ENCODE data around the gene TCF3. TPM values are rescaled to one million over a fixed set of nuclear protein-coding genes. Genes with fewer than 3 reads are reported as not detected.

TCF3 gene
- total RNA-seq, 1 donor from 2014 or later = 251 TPM

DNA sequence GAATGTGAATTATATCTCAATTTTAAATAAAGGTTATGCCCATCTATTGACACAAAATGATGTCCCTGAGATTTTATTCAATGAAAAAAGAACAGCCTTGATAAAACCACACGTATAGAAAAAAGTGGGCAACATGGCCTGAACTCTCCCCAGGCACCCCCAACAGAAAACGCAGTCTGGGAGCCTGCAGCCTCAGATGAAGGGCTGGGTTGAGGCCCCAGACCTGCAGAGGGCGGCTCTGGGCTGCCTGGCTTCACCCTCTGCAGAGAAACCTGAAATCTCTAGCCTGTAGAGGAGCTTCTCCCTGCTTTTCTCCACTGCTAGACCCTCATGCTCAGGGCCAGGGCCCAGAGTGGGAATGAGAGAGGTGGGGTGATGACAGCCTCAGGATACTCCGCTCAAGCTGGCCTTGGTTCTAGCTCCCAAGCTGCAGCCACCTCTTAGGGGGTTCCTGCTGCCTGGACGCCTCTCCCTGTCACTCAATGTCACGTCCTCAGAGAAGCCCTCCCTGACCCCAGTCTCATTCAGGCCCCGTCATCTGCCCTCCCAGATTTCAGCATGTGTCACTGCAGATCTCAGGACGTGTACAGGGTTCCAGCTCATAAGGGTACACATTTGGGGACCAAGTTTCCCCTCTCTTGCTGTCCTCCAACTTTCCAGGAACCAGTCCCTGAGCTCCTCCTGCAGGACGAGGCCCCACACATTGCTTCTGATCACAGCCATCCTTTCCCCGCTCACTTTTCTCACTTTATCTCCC is 61.6 kb downstream of the TCF3 start:
- no peak for DNase-seq (ENCODE audit: extremely low read depth, low read depth, low spot score)

DNA sequence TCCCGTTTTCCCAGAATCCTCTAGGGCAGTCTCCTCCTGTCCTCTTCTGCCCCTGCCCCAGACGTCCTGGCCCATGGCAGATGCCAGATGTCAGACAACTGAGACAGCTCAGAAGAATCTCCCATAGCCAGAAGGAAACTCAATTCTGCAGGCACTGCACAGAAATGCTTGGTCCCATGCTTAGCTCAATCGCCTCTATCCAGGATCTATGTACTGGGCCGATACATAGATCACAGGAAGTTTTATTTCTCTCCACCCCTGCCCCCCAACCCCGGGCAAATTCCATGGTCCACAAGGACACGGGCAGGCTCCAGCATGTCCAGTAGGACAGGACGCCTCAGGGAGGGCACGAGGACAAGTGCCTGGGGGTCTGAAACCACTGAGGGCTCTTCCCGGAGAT is 64.5 kb downstream of the TCF3 start:
- no peak for DNase-seq (ENCODE audit: extremely low read depth, low read depth, low spot score)

DNA sequence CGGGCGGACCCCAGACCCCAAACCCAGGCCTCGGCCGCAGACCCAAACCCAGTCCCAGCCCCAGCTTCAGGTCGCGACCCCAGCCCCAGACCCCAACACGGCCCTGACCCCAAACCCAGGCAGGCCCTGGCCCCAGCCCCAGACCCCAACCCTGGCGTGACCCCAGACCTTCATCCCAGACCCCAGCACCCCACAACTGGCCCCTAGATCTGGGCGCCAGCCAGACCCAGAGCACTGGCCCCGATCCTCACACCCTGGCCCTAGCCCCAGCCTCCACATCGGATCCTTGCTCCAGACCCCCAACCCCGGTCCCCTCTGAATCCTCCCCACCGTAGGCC is 67.2 kb downstream of the TCF3 start:
- DNase-seq (ENCODE audit: extremely low read depth, low read depth, low spot score) = no peak

DNA sequence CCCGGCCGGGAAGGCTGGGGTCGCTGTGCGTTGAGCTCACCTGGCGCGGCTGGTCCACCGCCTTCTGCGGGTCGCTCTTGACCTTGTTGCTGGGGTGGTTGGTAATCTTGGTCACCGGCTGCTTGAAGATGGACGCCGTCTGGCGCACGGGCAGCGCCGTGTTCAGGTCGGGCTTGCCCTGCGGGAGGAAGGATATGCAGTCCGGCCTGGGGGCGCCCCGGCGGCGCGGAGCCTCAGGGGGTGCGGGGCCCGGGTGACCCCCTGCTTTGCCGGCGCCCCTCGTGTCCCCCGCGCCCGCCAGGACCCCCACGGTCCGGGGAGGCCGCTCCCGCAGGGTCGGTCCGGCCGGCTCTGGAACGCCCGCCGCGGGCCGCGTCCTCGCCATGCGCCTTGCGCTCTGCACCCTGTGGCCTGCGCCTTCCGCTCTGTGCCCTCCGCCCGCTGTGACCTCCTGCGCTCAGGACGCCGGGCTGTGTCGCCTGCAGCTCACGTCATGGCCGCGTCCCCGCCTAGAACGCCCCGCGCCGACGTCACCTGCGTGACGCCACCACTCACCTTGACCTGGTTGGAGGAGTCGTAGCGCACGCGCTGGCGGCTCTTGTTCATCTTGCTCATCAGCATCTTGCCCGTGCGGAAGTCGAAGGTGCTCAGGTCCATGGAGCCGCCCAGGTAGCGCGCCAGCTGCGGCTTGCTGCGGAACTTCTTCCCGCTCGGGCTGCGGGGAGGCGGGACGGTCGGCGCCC is 67.7 kb downstream of the TCF3 start:
- no peak for DNase-seq (ENCODE audit: extremely low read depth, low read depth, low spot score)

DNA sequence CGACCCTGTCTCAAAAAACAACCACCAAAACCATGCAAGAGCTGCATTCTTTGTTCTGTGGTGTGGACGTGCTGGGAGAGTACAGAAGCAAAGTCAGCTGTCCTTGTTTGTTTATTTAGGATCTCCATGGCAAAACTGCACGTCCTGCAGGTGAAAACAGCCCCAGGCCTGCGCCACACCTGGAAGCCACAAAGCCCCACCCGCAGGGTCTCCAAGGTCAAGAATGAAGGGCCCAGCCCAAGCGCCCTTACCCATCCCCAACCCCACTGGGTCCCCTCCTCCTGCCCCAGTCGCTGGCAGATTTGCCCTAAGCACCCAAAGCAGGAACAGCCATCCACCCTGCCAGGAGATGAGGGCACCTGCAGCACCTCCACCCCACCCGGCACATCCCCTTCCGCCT is 70.2 kb downstream of the TCF3 start:
- DNase-seq (ENCODE audit: extremely low read depth, low read depth, low spot score) = no peak

DNA sequence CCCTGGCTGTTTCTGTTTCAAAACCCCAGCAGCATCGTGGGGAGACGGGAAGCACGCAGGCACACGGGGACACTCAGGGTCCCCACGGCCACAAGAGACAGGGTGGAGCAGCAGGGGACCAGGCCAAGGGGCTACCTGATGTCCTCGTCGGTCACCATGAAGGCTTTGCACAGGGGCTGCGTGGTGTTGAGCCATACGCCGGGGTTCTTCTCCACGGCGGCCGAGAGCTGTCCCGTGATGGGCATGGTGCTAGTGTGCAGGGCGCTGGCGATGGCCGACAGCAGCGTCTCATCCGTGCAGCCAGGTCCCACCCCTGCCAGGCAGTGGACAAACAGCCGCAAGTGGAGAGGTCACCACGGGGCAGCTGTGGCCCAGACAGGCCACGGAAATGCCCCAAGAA is 71.5 kb downstream of the TCF3 start:
- DNase-seq (ENCODE audit: extremely low read depth, low read depth, low spot score) = no peak

DNA sequence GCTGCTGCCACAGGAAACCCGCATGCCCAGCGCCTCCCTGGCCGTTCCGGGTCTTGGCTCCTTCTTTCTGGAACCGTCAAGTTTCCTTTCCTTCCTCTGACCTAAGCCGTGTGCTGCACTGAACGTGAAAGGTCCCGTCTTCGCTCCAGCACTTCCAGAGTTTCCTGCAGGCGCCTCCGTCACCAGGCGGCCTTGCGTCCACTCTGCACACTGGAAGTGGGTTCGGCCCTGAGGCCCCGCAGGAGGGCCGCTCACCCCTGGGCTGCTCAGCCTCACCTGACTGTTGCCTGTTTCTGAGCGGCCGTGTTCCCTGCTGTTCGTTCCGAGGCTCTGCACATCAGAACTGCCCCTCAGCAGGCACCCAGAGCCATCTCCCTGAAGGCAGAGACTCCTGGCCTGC is 72.0 kb downstream of the TCF3 start:
- no peak for DNase-seq (ENCODE audit: extremely low read depth, low read depth, low spot score)

DNA sequence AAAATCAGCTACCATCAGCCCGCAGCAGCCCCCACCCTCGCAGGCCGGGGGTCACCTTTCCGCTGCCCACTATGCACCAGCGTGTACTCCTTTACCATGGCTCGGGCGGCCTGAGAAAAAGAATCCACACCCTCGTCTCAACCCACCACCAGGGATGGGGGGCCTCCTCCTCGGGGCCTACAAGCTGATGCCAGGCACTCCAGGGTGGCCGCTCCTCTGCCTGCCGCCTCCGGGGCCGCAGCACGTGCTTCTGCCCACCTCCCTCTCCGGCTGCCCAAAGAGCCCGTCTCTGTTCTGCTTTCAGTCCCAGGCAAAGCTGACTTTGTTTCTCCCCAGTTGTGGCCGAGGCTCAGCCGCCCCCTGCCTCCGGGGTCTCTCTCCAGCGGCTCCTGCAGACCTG is 73.2 kb downstream of the TCF3 start:
- DNase-seq (ENCODE audit: extremely low read depth, low read depth, low spot score) = no peak

DNA sequence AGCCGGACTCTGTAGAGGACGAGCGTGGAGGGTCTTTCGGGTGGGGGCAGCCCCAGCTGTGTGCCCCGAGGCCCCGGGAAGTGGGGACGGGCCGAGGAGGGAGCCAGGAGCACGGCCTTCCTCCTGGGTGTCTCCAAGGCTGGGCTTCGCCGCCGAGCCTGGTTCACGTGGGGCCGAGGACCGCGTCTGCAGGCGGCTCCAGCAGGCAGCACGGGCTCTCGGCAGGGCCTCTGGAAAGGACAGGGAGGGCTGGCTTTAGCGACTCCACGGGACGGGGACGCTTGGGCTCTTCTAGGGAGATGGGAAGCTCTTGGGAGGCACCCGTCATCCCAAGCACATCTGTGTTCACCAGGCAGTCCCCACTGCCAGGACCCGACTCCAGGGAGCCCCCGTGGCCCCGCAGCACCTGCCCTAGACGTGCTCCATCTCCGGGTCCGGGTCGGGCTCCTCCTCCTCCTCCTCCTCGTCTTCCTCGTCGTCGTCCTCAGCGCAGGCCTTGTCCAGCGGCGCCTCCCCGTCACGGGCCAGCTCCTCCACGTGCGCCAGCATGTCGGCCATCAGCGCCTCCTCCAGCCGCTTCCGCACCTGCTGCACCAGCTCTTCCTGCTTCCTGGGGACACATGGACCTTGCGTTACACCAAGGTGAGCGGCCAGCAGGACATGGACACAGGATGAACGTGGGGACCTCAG is 74.3 kb downstream of the TCF3 start:
- no peak for DNase-seq (ENCODE audit: extremely low read depth, low read depth, low spot score)

DNA sequence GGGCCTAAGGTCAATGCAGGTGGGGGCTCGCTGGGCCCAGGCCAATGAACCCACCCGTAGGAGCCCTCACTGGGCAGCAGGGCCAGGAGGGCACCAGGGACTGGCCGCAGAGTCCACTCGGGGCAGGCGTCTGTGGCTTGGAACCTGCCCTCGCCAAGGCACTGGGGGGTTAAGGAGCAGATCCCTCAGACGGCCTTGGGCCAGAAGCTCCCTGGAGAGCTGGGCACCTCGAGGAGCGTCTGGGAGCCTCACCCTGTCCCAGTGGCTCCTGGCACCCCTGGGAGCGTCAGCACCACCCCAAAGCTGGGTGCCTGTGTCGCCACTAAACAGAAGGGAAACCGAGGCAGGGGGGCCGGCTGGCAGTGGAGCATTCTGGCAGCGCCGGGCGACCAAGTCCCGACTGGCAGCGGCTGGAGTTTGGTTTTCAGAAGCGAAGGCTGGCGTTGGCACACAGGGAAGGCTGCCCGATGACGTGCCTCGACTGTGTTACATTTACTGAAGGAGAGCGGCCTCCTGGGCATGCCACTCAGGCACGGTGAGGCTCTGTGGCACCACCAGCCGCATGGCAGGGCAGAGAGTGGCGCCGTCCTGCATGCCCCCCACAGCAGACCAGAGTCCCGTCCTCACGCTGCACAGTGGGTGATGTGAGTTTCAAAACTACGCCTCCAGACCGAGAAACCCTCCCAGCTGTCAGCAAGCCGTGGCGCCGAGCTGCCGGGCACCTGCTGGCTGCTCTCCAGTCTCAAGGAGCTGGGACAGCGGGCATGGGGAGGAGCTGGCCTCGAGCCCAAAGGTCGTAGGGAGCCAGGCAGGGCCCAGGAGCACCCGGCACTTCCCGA is 75.1 kb downstream of the TCF3 start:
- no peak for DNase-seq (ENCODE audit: extremely low read depth, low read depth, low spot score)

DNA sequence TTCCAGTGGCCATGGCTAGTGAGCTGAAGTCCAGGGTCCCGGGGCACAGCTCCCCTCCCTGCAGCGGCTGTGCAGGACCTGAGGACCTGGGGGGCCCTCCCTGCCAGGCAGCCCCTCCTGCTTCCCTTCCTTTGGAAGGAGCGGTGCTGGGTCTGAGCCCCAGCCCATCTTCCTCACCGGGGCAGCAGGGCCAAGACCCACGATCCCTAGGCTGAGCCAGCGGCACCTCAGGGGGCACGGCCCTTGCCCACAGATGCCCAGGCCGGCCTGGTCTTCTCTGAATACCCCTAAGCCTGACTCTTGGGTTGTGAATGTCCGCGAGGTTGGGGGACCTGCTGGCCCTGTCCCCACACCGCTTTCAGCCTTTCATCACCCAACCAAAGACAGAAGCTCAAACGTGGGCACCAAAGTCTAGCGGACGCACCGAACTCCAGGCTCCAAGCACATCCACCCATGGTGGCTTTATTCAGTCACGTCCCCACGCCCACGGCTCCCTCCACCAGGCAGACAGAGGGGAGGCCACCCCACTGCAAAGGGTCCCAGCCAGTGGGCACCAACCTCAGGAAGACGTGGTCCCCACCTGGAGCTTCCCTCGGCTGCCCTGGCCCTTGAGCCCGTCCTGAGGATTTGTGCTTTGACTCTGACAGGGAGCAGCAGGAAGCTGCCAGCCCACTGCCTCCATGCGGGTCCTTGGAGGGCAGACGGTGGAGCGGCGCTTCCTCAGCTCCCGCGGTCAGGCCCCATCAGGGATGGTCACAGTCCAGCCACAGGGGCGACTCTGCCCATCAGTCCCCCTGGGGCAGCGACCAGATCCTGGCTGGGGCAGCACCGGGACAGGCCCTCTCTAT is 75.9 kb downstream of the TCF3 start:
- DNase-seq (ENCODE audit: extremely low read depth, low read depth, low spot score) = no peak

DNA sequence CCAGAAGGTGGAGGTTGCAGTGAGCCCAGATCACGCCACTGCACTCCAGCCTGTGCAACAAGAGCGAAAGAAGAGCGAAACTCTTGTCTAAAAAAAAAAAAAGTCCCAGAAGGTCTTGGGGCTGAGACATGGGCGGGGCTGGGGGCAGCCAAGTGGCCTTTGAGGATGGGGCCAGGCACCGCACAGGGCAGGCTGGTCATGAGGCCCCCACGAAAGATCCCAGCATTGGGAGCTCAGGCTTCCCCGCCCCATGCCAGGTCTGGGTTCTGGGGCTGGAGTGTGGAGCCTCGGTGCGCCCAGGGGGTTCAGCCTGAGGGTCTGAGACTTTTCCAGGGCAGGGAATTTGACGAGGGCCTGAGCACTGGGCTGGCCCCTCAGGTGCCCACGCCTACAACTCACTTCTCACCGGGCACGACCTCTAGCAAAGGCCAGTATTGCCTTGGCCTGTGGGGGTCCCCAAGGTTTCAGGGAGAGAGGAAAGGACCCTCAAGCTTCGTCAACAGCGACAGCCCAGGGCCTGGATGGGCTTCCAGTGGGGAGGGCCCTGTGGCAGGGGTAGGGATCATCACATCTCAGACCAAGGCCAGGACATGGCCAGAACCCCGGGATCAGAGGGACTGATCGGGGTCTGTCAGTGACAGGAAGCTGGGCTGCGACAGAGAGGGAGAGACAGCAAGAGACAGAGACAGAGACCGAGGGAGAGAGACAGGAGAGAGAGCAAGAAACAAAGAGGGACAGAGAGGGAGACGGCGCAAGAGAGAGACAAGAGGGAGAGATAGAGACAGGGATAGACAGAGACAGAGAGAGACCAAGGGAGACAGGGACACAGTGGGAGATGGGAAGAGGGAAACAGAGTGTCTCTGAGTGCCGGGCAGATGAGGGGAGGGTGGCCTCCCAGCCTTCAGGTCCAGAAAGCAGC is 76.8 kb downstream of the TCF3 start:
- DNase-seq (ENCODE audit: extremely low read depth, low read depth, low spot score) = no peak

DNA sequence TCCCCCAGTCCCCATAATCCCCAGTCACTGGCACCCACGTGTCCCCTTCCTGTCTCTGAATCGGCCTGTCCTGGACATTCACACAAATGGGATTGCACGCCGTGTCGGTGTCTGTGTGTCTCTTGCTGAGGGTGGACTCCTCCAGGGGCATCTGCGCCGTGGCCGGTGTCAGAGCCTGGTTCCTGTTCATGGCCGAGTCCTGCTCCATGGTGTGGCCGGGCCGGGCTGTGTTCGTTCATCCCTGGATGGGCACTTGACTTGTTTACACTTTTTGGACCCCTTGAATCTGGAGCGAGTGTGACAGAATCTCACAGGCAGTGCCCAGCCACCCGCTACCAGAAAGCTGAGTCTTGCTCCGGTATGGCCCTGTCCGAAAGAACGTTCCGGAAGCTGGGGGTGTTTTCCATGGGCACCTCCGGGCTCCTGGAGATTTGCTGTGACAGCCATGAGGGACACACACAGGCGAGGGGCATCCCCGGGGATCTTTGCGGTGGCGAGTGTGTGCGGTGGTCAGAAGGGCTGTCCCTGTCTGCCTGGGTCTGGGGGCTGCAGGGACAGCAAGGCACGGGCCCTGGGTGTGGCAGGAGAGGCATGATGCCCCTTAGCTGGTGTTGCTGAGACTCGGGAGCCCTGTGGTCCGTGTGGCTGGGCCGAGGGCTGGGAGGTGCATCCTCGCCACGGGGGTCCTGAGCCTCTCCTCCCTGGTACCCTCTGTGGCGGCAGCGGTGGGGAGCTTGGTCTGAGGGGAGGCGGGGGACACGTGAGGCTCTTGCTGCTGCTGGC is 77.9 kb downstream of the TCF3 start:
- no peak for DNase-seq (ENCODE audit: extremely low read depth, low read depth, low spot score)

DNA sequence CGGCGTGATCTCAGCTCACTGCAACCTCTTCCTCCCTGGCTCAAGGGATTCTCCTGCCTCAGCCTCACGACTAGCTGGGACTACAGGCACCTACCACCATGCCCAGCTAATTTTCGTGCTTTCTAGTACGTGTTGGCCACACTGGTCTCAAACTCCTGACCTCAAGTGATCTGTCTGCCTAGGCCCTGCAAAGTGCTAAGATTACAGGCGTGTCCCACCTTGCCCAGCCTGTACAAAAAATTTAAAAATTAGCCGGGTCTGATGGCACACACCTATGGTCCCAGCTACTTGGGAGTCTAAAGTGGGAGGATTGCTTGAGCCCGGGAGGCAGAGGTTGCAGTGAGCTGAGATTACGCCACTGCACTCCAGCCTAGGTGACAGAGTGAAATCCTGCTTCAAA is 79.6 kb downstream of the TCF3 start:
- no peak for DNase-seq (ENCODE audit: extremely low read depth, low read depth, low spot score)

DNA sequence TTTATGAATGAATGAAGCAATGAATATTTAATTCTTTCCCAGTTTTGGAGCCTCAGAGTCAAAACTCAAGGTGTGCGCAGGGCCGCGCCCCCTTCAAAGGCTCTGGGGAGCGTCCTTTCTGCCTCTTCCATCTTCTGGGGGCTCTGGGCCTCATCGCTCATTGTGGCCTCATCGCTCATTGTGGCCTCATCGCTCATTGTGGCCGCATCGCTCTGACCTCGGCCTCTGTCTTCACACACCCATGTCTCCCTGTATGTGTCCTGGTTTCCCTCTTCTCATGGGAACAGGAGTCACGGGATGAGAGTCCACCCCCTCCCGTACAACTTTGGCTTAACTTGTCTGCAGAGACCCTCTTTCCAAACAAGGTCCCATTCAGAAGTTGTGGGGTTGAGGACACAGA is 81.1 kb downstream of the TCF3 start:
- no peak for DNase-seq (ENCODE audit: extremely low read depth, low read depth, low spot score)

DNA sequence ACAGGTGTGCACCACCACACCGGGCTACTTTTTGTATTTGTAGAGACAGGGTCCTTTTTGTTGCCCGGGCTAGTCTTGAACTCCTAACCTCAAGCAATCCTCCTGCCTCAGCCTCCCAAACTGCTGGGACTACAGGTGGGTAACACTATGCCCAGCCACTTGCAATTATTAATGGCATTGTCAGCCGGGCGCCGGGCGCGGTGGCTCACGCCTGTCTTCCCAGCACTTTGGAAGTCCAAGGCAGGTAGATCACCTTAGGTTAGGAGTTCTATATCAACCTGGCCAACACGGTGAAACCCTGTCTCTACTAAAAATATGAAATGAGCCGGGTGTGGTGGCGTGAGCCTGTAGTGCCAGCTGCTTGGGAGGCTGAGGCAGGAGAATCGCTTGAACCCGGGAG is 81.6 kb downstream of the TCF3 start:
- no peak for DNase-seq (ENCODE audit: extremely low read depth, low read depth, low spot score)

DNA sequence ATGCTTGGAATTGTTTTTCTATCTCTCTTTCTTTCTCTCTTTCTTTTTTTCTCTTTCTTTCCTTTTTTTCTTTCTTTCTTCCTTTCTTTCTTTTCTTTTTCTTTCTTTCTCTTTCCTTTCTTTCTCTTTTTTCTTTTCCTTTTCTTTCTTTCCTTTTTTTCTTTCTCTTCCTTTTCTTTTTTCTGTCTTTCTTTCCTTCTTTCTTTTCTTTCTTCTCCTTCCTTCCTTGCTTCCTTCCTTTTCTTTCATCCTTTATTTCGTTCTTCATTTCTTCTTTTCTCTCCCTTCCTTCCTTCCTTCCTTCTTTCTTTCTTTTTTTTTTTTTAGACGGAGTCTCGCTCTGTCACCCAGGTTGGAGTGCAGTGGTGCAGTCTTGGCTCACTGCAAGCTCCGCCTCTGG is 82.4 kb downstream of the TCF3 start:
- no peak for DNase-seq (ENCODE audit: extremely low read depth, low read depth, low spot score)

DNA sequence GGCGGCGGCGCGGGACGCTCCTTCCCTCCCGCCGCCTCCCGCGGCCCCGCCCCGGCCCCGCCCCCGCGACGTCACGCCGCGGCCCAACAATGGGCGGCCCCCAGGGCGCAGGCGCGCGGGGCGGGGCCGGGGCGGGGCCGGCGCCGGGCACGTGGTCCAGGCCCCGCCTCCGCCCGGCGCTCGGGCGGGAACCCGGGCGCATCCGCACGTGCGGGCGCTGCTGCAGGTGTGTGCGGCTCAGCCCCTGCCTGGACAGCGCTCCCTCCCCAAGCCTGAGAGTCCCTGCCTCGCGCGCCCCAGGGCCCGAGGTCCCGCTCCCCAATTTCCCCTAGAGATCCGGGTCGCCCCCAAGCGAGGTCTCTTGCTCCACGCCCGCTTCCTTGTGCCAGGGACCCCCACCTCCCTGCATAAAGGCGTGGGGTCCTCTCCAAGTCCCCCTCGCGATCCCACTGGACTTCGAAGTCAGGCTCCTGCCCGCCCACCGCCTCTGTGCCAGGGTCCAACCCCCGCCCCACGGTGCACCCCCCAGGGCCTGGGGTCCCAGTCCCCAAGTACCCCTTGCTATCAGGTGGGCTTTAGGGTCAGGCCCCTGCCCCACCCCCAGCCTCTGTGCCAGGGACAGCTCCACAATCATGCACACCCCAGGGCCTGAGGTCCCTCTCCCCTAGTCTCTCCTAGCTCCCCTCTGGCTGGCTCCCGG is 83.9 kb downstream of the TCF3 start, which contains the start of gene MEX3D:
TSS of gene MEX3D (minus strand) at position 6 of the 700 bp plus-strand sequence. CDS start 267 bp downstream, outside the sequence.
- DNase-seq (ENCODE audit: extremely low read depth, low read depth, low spot score) = no peak

Measured in glomerular endothelial cell (primary cell).